Ishikawa (cell line): ENCODE measurements around the gene TLR8.

ENCODE experiments used
- CEBPB ChIP-seq: IDR thresholded peaks from 2 replicates; pipeline ENCODE4 v1.6.1; 2012
- ZBTB7A ChIP-seq: IDR thresholded peaks from 2 replicates; pipeline ENCODE4 v1.6.1; 2012; ENCODE audit warnings: low read depth
- TF ChIP-seq, protein P1 (sequence below): IDR thresholded peaks from 2 replicates; pipeline ENCODE4 v1.6.1; 2012

DNA sequence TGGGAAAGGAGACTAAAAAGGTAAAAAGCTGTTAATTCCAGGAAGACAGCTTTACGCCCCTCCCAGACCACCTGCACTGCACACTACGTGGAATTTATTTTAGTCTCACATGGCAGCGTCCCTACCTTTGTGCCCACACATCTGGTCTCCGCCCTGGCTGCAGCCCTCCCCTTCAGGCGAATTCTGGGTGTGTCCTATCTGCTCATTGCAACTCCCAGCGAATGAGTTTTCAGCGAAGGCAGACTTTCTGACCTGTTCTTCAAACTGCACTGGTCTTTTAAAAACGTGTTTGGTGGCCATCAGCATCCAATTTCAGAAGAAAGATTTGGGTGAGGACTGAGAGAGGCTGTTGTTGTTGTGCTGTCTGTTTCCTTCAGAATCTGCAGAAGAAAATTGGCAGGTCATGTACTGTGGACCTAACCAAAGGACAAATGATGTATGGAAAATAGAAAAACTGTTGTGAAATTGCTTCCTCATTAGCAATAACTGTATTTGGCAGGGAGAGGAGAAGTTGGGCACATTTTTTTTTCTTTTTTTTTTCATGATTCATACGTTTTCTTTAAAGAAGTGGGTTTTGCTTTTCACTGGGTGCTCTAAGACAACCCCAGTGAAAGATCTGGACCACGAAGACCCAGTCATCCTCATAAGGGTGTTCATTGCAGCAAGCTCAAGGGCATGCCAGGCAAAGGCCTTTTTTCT lies 4.2 kb downstream of the TLR8 start:
- TF ChIP-seq, protein P1, sequence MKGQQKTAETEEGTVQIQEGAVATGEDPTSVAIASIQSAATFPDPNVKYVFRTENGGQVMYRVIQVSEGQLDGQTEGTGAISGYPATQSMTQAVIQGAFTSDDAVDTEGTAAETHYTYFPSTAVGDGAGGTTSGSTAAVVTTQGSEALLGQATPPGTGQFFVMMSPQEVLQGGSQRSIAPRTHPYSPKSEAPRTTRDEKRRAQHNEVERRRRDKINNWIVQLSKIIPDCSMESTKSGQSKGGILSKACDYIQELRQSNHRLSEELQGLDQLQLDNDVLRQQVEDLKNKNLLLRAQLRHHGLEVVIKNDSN: no peak
- no peak for TF ChIP-seq CEBPB
- no peak for TF ChIP-seq ZBTB7A
